NCI-H524 treated with DMSO at 0.1 percent for 48 hours (cell line): ENCODE measurements around the gene SEMA5A.

Experiments
- DNase-seq: peaks from one replicate; lab custom pipeline; 2025; lab: John Stamatoyannopoulos, UW

The SEMA5A gene

DNA sequence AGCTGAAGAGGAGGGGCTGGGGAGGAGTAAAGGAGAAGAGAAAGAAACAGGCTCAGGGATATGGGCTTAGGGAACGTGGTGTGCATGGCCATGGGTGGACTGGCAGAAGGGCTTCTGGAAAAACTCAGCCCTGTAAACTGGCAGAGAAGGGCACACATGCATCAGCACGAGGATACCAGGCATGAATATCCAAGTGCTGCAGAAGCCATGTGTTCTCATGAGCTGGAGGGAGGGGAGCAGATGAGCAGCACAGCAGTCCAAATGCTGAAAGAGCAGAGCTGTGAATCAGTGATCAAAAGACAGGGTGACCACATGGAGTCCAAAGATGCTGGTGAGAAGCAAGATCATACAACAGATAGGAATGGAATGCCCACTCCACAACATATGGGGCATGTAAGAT lies 72.3 kb downstream of the SEMA5A start:
- no peak for DNase-seq

DNA sequence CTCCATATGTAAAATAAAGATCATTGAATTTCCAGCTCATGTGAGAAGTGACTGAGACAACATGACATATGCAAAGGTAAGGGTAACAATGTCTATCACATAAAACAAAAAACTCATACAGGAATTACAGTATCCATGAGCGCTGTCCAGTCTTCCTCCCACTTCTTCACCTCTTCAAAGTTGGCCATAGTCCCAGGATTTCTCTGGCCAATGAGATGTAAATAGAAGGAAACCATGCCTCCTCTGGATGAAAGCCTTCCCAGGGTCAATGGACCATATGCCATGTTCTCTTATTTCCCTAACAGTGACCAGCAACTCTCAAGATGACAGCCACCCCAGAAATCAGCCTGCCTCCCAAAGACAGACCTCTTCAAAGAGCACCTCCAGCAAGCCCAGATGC lies 75.5 kb downstream of the SEMA5A start:
- DNase-seq, result no peak

DNA sequence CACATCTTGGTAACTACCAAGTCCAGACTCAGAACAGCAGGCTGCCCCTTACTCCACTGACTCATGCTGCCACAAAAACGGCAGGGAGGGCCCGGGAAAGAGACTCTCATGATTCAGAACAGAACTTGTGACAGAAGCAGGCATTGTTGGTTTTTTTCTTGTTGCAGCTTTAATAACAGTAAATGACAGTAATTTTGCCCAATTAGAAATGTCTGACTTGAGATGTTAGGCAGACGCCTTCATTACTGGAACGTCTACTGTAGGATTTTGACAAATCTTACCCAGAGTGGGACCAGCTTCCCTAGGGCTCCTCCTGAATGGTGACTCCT lies 77.9 kb downstream of the SEMA5A start:
- DNase-seq, result no peak

DNA sequence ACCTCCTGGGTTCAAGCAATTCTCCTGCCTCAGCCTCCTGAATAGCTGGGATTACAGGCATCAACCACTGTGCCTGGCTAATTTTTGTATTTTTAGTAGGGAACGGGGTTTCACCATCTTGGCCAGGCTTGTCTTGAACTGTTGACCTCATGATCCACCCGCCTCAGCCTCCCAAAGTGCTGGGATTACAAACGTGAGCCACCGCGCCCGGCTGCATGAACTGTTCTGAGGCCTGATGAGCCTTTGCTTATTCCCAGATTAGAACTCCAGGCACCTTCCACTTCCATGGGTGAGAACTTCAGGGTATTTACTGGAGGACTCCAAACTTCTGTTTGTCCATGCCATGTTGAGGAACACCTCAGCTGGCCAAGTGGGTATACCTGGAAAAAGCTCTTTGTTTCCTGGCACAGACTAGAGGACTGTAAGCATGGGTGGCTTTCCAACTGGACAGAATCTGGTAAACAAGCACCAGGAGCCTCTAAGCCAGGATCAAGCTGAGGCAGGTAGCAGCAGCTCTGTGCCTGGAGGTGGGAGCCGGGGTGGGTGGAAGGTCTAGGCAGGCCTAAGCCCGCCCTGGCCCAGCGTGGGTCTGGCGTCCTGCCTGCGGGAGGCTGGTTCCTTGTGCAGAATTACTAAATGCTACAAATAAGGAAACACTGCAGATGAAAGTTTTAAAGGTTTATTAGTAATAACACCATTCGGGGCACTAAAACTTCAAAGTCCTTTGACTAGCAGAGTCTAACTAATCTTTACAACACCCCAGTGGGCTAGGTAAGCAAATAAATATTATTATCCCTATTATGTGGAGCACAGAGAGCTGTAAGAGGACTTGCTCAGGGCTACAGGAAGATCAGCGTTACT lies 78.4 kb downstream of the SEMA5A start:
- no peak for DNase-seq

DNA sequence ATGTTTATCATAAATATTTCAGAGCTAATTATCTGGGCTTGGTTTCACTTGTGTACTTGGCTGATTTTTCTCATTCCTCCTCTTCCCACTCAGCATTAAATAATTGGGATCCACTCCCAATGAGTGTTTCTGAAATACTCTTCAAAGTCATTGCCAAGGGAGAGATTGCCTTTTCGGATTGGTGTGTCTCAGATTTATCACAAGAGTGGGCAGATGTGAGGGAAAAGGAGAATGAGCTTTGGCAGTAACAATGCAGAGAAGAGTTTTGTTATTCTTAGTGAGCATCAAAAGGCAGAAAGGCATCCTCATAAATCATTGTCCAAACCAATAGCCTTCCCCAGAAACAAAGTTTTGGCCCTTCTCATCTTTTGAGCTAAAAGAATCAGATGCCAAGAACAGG lies 79.2 kb downstream of the SEMA5A start:
- no peak for DNase-seq

DNA sequence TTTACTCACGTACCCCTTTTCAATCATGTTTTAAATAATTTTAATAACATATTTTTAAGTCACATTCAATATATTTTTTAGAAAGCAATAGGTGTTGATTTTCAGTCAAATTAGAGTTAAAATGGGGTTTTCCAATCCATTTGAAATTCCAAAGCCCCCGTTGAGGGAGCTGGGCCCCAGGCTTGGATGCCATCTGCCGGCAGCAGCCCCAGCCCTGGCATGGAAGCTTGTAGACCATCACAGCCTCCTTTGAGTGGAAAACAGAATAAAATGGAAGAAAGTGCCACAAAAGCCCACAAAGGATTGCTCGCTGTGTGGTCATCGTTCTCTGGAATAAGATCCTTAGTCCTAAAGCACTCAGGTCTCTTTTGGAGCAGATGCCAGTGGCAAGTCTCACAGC lies 81.4 kb downstream of the SEMA5A start:
- DNase-seq, result no peak

DNA sequence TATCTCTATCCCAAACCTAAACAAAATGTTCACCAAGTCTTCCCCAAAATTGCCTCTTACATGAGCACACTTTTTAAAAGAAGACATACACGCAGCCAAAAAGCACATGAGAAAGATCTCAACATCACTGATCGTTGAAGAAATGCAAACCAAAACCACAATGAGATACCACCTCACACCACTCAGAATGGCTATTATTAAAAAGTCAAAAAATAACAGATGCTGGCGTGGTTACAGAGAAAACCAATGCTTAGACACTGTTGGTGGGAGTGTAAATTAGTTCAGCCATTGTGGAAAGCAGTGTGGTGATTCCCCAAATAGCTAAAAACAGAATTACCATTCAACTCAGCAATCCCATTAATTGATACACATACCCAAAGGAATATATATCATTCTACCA lies 83.8 kb downstream of the SEMA5A start:
- DNase-seq, result no peak

DNA sequence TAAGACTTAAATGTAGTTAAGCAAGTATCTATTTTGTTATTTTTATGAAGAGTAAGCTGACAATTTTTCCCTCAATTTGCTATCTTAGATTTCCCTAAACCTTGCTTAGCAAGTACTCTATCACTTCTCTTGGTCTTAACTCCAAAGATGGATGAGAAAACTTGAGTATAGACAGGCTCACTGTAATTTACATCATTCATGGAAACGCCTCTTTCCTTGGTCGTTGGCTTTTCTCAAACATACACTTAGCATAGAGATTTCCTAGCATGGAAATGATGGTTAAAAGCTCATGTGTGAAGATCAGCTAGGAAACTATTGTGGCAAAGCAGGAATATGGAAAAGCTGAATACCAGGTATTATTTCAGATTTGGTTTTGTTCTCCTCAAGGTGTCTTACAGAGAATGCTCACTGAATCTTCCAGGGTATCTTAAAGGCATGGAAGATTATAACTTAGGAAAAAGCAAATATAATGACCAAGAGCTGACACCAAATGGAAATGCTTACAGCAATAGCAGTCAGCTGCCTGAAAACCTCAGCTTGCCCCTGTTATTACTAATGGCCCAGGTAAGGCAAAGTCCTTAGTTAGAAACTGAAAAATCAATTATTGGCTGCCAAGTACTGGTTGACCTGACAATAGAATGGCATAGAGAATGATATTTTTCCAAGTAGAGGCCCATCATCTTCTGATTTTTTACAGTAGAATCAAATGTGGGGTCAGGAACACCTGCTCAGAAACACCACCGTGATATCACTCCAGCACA lies 84.8 kb downstream of the SEMA5A start:
- no peak for DNase-seq

DNA sequence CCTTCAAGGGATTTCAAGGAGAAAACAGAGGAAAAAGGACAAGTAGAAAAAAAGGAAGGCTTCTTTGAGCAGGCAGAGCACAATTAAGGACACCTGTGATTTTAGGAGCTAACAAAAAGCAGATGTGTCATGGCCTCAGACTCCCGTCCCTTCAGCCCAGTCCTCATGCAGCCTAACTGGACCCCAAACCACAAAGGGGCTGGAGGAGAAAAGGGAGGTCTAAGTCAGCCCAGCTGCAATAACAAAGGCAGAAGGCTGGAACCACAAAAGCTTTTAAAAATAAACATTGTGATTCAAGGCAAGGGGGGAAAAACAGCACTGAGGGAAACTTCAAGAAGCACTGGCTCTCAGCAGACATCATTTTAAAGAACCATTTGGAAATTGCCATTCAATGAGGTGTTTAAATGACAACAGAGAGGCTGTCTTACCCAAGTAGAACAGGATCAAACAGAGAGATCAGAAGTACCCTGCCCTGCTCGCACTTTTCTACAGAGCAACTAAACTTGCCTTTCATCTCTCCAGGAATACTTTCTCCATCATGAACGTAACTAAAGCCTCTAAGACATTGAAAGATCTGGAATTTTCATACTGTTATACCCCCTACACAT lies 89.3 kb downstream of the SEMA5A start:
- no peak for DNase-seq

DNA sequence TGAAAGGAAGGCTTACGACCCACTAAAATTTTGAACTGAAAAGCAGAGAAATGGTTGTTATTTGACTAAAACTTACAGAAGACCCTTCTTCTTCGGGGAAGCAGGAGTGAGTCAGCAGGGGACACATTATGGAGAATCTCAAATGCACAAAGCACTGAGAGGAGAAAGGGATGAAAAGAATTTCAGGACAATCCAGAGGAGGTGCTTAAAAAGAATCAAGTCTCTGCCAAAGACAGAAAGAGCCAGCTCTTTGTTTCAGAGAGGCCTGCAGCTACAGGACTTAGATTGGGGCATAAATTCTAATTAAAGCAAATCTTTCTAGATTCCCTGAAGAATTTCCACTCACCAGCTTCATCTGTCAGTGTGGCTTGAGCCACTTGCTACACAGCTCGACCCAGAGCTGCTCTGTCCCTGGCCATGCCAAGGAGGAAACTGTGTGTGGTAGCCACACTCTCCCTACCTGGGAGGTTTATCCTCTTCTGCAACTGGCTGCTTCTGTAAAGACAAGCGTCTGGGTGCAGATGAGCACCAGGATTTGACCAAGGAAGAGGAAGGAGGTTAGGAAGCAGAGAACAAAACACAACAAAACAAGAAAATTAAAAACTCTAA lies 89.9 kb downstream of the SEMA5A start:
- DNase-seq, result no peak

DNA sequence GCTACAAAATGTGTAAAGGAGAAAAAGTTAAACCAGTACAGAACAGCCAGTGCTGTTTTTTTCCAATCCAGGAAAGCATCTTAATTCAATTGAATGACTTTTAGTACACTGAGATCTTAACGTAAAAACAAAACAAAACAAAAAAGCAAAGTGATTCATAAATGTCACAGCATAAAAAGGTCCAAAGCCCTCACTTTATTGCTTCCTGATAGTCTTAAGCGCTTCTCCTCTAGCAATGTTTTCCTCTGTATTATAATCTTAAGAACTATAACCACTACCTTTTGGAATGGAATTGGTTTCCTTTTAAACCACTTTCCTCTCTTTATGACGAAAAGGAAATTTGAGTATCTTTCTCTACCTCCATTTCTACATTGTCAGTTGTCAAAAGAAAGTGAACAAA lies 91.4 kb downstream of the SEMA5A start:
- DNase-seq, result no peak

DNA sequence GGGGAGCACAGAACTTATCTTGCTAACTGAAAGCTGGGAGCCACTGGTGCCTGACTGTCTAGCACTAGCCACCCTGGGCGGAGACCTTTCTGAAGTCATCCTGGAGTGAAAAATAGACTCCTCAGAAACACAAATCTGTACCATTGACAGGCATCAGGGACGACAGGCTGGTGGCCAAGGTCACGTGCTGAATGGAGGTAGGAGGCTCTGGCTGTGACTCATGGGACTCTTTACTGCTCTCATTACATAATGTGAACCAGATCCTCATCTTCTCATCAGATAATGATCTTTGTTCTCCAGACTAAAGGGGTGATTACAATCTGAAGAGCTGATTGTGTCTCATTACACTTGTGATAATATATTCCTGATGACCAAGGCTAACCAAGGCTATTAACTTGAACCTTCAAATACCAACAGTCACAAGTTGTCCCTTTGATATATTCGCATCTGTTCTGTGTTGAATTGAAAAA lies 91.8 kb downstream of the SEMA5A start:
- DNase-seq, result no peak

DNA sequence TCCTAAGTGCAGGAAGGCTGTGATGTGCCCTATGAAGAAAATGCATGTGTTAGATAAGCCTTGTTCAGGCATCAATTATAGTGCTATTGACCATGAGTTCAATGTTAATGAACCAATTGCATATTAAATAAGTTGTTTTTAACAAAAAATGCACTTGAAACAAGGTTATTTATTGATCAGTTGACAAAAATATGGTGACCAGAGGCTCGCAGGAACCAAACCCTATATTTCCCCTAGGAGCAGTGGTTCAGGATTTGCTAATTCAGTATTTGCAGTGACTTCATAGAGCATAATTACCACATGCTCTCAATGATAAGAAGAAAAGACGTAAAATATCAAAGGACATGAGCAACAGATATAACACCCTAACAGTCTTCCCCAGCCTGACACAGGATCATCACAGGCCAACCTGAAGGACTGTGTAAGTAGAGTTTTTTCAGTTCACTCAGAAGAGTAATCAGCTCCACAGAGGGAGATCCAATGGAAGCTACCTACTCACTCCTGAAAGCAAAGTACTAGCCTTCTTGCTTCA lies 92.3 kb downstream of the SEMA5A start:
- no peak for DNase-seq

DNA sequence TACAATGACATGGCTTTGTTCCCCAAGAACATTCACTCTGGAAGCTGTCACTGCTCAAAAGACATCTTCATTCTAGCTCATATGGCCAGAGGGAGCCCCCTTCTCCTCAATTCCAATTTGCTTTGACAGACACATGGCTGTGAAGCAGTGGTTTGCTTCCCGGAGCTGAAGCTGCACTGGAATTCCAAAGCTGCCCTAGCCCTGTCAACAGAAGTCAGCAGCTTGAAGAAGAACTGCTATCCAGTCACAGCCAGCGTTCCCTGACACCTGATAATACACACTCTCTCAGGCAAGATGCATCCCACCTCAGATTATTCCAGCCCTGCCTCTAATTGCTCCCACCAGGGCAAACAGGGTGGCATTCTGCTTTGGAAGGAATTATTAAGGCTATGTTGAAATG lies 93.7 kb downstream of the SEMA5A start:
- no peak for DNase-seq

DNA sequence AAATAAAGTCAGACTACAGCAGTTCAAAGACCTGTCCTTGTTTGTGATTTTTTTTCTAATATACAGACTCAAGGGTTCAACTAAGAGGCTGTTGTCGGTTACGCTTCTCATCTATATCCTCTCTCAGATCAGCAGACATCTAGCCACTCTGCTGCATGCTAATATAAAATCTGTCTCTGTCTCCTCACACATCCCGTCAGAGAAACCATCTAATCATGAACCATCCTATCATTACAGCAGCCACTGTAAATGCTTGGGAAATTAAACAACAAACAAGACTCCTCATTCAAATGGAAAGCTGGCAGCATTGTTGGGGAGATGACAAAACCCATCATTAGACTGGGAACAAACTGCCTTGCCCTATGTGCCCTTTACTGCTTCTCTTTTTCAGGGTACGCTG lies 94.8 kb downstream of the SEMA5A start:
- no peak for DNase-seq

DNA sequence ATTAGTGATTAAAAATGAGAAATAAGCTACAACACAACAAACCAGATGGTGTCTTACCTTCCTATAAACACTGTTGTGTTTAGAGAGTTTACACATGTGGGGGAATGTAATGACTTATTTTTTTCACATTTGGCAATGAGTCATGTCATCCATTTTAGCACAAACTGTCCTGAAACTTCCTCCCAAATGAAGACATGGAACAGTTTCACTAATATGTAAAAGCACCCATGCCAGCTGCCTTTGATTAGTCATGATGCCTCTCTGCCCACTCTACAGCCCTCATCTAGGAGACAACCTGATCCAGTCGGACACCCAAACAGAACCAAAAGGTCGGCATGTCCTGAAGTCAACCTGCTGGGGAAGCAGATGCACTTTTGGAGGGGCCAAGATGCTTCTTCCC lies 98.2 kb downstream of the SEMA5A start:
- no peak for DNase-seq

DNA sequence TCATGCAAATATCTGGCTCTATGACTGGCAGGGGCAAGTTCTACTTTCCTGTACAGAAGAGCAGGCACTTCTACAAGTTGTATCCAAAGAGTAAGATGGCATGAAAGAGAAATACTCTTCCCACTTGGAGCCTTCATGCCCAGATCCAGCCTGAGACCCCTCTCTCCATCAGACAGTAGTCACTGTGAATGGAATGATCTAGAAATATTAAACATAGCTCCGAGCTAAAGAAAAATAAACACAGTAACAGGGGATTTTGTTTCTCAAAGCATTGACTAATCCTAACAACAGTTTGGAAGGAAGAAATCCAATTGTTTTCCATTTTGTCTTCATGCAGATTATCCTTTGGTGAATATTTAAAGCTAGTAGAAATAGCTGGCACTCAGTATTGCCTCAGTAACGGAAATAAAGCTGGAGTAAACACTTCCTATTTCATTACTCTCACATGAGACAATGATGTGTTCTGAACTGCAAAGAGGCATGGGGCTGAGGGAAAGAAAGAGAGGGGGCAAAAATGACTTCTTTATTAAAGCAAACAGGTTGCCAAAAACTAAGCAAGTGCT lies 100.0 kb downstream of the SEMA5A start:
- no peak for DNase-seq

DNA sequence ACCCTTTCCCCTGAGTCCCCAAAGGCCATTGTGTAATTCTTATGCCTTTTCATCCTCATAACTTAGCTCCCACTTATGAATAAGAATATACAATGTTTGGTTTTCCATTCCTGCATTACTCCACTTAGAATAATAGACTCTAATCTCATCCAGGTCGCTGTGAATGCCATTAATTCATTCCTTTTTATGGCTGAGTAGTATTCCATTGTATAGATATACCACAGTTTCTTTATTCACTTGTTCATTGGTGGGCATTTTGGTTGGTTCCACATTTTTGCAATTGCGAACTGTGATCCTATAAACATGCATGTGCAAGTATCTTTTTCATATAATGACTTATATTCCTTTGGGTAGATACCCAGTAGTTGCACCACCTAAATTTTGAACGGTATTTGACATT lies 101.5 kb downstream of the SEMA5A start:
- no peak for DNase-seq

DNA sequence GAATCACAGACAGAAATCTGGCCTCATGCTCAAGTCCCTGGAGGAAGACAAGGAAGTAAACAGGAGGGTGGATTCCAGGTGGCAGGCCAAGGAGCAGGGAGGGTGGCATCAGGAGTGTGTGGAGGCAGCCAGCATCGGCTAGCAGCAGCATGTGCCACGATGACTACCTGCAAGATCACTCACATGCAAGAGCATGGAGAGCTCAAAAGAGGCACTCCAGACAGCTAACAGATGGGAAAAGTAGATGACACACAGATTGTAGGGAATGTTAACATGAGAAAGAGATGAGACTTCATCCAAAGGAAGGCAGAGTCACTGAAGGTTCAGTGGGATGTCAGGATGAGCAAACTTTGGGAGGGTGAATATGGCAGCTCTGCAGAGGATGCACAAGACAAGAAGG lies 104.3 kb downstream of the SEMA5A start:
- peak; percentile 12 for DNase-seq

DNA sequence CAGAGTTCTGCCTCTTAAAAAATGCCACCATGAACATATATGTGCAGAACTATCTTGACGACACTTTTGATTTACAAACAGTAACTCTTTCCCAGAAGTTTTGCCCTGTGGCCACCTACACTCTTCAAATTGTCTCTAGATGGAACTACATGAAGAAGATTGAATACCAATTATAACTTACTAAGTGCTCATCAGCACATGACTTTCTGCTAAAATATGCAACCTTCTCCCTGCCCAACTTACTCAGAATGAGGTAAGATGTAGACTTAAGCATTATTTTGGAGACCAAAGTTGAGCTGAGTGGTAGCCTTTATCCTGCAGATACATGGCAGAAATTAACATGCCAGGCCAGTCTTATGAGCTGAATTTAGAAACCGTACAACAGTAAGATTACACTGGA lies 105.4 kb downstream of the SEMA5A start:
- no peak for DNase-seq

DNA sequence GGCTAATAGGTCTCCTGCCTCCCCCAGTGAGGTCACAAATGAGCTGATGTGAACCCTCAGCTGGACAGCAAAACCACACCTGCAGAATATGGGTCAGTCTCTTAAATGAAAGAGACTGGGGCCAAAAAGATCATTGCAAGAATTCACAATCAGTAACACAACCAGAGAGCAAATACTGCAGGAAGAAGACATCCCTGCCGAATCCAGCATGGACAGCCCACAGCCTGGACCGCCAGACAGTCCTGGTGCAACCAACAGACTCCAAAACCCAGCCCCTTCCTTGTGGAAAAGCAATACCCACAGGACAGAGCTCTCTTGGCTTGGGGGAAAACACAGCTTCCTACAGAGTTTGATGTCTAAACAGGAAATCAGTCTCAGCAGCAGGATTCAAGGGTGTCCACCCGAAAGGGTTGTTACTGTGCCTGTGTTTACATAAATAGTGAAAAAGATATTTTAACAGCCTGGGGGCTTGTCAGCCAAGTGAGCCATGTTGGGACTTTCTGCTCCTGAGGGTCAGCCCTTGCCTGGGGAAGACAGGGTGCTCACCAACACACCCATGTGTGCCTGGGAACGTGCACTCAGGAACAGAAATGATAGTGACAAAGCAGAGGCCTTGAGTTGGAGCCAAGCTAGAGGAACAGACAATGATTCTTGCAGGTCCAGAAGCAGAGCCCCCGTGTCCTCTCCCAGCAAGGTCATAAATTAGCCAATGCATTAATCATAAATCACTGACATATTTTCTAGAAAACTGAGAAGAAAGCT lies 106.2 kb downstream of the SEMA5A start:
- DNase-seq, result no peak
